ENCODE results near the gene DPH2.

- TF ChIP-seq GLIS3 (CRISPR knock-in tag; IDR thresholded peaks at IDR 0.05) (no peak), ARNTL (CRISPR knock-in tag; IDR thresholded peaks at IDR 0.05; ENCODE audit: borderline replicate concordance, low read depth) (no peak), ZFP3 (CRISPR knock-in tag; IDR thresholded peaks at IDR 0.05) (no peak), CREB5 (CRISPR knock-in tag; IDR thresholded peaks at IDR 0.05; ENCODE audit: low read depth) (no peak), PATZ1 (CRISPR knock-in tag; IDR thresholded peaks at IDR 0.05; ENCODE audit: borderline replicate concordance) (no peak), ZNF8 (CRISPR knock-in tag; IDR thresholded peaks at IDR 0.05) (no peak), ZFP30 (CRISPR knock-in tag; IDR thresholded peaks at IDR 0.05) (no peak), TOX (CRISPR knock-in tag; IDR thresholded peaks at IDR 0.05; ENCODE audit: borderline replicate concordance) (no peak), ESRRG (CRISPR knock-in tag; IDR thresholded peaks at IDR 0.05) (no peak), ZNF70 (CRISPR knock-in tag; IDR thresholded peaks at IDR 0.05) (no peak), BACH2 (CRISPR knock-in tag; IDR thresholded peaks at IDR 0.05; ENCODE audit: borderline replicate concordance) (no peak)
Observed at GRCh38 chr1:43949678-43950077, 20.1 kb upstream of the DPH2 start.
